ENCODE results near the gene CAPS. TPM values are rescaled to one million over a fixed set of nuclear protein-coding genes. Genes with fewer than 3 reads are reported as not detected.
"Not testable (repeated sequence)": the region's sequence is repeated elsewhere in the genome, so short reads cannot be mapped to it uniquely, and the experiment has no call there.

Gene CAPS
- polyA plus RNA-seq, 1 donor, result 6.3 TPM

DNA sequence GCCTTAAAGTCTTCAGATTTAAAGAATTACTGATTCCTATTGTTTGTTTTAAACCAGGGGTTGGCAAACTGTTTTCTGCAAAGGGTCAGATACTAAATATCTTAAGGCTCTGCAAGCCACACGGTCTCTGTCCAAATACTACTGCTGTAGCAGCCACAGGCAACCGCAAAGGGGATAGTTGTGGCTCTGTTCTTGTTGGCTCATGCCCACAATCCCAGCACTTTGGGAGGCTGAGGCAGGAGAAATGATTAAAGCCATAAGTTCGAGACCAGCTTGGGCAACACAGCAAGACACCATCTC lies 41.5 kb downstream of the CAPS start:
- no peak for DNase-seq (ENCODE audit: low read depth)

DNA sequence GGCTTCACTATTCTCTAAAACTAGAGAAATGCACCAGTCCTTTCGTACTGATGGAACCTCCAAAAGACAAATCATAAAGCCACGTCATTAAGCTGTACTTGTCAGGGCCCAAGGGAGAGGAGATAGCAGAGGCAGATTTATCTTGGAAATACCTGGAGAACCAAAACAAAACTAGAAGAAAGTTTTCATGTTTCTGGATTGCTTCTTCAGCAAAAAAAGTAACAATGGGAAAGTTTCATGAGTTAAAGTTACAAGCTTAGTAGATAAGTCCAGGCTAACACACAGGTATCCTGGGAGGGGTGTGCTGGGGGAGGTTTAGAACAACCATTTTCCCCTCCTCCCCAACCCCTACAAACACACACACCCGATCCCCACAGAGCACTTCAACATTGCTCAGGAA lies 42.3 kb downstream of the CAPS start:
- DNase-seq (ENCODE audit: low read depth), result no peak

DNA sequence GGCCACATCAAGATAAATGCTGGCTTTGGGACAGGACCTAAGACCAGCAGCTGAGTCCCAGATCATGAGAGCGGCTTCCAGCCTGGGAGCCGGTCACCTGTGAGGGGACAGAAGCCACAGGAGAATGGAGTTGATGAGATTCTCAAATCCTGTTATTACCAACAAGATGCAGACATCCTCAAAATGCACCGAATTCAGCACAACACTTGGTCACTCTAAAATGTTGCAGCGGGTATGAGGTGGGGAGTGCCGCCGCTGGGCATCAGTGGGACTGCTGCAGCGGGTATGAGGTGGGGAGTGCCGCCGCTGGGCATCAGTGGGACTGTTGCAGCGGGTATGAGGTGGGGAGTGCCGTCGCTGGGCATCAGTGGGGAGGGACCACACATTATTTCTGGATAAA lies 42.7 kb downstream of the CAPS start:
- no peak for DNase-seq (ENCODE audit: low read depth)

DNA sequence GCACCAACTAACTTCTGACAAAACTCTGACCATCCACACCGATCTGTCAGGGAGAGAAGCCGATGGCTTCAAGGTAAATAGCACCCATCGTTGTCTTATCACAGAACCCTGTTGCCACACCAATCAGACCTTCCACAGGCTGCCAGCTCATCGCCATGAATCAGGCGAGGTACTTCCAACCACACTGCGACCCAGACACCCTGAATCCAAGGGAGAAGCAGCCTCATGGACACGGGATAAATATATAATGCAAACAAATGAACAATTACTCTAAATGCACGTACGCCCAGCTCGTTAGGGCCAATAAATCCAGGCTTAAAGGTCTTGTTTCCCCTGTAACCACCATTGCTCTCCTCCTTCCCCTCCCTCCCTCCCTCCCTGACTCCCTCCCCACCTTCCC lies 43.1 kb downstream of the CAPS start:
- DNase-seq (ENCODE audit: low read depth), result no peak

DNA sequence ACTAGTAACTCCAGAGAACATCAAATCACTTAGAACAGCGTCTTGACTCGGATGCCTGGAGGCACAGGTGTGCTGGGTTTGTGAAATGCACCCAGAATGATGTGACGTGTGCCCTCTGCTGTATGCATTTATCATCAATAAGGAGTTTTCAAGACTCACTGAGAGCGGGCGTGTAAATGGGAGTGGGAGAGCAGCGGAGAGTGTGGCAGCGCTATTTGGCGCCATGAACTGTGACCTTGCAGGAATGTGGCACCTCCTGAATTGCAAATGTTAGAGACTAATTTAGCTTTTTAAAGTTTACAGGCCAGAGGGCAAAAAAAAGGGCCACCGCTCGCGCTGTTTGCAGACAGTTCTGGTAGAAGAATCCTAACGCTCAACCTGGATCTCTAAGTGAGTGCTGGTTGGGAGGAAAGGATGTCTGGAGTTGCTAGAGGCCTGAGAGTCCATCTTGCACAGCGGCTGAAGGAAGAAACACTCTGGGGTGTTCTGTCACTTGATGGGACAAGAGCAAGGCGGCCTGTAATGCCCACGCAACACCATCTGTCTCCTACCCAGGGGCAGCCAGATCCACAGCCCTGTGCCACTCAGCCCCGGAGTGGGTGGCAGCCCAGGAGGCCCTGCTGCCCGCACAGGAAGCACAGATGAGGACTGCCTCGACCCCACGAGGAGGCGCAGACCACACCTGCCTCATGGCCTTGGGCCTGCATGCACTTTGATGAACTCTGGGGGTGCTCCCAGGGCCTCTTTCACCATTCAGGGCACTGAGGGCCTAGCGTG lies 44.2 kb downstream of the CAPS start:
- DNase-seq (ENCODE audit: low read depth), result no peak

DNA sequence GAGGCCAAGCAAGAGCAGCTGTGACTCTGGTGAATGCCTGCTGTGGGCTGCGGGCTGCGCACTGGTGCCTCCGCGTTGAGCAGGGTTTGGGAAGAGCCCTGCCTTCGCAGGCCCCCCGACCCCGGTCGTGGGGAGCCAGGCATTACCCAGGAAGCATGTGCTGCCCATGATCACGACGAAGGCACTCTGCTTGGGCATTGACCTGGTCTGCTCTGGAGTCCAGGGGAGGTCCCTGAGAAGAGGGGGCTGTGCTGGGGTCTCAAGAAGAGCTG lies 44.7 kb downstream of the CAPS start:
- DNase-seq (ENCODE audit: low read depth), result no peak

DNA sequence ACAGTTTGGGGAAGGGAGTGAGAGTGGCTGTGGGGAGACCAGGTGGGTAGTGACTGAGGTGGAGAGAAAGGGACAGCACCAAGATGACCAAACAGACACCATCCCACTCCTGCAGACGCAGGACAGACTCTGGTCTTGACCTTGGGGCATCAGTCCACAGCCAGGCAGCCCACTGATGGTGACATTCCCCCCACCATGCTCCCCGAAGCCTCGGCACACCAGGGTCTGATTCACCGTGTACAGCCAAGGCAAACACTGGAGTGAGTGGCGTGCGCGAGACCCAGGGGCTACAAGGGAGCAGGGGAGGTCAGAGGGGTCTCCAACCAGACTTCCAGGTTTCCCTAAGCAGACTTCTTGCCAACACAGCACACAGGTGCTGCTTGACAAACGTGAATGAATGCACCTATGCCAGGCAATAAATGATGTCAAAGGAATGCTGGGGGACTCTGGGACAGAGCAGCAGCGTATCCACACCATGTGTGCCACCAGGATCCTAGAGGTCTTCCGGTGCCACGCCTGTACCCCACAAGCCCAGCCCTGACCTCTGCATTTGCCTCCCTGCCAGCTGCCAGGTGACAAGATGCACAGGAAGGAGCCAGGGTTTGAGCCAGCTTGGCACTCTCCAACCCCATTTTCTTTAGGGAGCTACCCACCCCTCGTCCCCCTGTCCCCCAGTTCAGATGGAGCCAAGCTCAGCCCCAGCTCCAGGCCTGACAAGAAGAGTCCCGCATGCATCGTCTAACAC lies 45.4 kb downstream of the CAPS start:
- DNase-seq (ENCODE audit: low read depth), result no peak

DNA sequence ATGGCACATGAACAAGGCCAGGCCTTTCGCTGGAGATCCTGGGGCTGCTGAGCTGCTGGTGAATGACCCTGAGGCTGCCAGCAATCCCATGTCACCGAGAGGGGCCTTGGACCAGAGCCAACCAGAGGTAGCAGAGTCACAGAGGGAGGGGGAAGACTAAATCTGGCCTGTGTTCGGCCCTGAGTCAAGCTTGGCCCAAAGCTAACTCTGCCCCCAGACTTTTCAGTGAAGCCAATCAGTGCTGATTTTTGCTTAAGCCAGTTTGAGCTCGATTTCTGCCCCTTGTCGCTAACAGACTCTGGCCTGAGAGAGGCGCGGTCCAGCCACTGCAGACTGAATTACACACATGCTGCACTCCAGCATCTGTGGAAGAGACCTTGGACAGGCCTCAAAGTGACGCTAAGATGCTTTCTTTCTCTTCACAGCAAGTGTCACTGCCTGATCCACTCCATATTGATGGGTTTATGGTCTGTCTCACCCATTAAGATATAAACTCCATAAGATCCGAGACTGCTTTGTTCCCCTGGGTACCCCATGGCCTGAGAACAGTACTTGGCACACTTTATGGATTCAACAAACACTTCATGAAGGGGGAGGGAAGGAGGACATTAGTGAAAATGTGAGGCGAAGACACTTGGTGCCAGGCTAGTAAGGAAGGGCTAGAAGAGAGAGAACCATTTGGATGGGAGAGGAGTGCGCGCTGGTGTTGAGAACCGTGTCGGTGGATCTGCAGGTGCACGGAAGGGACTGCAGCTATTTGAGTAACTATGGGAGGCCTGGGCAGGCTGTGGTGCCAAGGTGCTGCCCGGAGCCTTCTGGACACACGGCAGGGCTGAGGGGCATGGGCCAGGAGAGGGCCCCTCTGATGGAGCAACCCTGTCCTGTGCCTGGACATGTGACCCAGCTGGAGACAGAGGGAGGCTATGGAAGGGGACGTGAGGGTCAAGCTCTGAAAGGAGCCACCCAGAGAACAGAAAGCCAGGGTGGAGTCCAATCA lies 46.2 kb downstream of the CAPS start:
- DNase-seq (ENCODE audit: low read depth), result no peak

DNA sequence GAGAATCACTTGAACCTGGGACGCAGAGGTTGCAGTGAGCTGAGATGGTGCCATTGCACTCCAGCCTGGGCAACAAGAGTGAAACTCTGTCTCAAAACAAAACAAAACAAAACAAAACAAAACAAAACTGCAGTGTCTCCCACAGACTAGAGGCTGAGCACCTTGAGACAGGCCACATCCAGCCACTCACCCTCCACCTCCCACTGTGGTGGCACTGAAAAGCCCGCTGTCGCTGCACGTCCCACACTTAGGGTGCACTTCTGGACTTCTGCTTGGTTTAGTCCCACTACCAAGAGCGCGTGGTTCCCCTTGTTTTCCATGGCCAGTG lies 47.6 kb downstream of the CAPS start:
- DNase-seq (ENCODE audit: low read depth), result not testable (repeated sequence)

DNA sequence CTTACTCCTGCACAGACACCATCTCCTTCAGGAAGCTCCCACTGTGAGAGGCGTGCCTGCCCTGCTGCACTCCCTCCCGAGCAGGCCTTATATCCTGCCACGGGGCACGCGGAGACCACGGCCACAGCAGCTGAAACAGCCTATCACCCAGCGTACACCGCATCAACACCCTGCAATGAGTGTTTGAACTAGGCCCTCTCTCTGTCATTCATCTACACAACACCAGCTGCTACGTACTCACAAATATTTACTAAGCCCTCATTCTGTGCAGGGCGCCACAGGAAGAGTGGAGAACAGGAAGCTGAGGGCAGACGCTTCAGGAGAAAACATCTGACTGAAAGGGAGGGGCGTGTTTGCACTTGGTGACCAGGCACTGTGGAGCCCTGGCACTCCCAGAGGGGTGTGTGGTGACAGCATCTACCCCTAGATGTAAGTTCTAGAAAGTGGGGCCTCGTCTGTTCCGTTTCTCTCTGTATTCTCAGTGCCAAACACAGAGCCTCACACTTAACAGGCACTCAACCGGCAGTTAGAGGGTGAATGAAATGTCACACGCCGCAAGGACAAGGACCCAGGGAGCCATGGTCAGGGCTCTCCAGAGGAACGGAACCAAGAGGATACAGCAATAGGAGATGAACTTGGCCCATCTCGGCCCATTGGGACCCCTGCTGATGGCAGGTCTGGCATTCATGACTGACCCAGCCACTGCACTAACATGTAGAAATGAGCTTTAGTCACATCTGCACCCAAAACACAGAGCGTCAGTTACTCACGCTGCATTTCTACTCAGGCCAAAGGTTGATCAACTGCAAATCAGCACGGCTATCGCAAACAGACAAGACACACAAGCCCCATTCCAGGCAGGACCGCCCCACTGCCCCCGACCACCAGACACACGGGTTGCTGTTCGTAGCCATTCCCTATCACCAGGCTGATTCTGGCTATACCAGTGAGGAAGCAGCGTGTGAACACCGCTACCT lies 48.2 kb downstream of the CAPS start:
- no peak for DNase-seq (ENCODE audit: low read depth)

DNA sequence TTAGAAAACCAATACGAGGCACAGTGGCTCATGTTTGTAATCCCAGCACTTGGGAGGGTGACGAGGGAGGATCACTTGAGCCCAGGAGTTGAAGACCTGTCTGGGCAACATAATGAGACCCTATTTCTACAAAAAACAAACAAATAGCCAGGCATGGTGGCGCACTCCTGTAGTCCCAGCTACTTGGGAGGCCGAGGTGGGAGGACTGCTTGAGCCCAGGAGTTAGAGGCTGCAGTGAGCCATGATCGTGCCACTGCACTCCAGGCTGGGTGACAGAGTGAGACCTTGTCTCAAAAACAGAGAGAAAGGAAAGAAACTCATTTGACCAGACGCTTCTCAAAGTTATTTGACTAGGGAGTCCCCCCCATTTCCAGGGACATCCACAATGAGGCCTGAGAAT lies 49.2 kb downstream of the CAPS start:
- DNase-seq (ENCODE audit: low read depth), result not testable (repeated sequence)

DNA sequence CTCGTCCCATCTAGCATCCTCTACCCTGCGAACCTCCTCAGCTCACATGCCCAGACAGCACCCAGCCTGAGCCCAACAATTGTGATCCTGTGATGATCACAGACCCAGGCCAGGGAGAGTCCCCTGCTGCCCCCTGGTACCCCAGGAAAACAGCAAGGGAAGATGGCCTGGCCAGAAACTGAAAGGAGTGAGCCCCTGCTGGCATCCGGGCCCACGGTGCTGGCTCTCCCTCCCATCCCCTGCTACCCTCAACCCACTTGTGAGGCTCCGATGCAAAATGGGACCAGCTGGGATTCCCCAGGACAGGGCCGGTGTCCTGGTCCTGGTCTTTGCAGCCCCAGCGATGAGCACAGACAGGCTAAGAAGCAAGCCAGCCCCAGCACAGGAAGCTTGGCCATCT lies 49.8 kb downstream of the CAPS start:
- no peak for DNase-seq (ENCODE audit: low read depth)

DNA sequence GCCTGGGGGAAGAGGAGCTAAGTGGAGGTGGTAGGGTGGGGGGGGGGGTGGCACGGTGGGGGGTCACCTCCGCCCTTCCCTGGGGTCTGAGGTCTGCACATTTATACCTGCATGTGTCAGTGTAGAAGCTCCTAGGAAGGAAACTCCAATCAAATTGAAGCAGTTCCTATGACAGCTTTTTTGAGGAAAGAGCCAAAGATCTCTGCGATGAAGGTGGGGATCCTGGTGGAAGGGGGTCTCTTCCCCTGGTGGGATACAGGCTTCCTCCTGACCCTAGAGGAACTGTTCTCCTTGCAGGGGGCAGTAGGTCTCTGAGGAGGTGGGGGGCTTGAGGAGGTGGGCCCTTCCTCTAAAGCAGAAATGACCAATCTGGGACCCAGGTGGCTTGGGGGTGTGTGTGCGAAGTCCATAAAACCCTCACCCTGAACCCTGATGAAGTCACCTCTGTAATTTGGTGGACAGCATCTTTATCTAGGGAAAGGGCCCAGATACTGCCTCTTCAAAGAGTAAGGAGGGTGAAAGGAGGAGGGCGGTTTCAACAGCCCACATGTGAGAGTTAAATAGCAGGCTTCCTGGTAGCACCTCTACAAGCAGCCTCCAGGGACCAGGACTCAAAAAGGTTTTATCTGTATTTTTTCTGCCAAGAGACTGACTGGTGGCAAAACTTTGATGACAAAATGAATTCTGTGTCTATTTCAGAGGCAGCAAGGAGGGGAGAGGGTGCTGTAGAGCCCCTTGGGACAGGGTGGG lies 50.9 kb downstream of the CAPS start:
- DNase-seq (ENCODE audit: low read depth), result no peak

Other genes with a start within 250 kb of the CAPS start
- 93.6 TPM for gene MICOS13, start 233.7 kb upstream of the CAPS start, polyA plus RNA-seq (ENCODE audit: insufficient read length)
- gene HSD11B1L, start 233.2 kb upstream of the CAPS start, polyA plus RNA-seq (ENCODE audit: insufficient read length), result 4.9 TPM
- 1,428 TPM for gene RPL36, start 224.0 kb upstream of the CAPS start, polyA plus RNA-seq (ENCODE audit: insufficient read length)
- gene LONP1, start 194.1 kb upstream of the CAPS start, polyA plus RNA-seq (ENCODE audit: insufficient read length), result 44.6 TPM
- gene CATSPERD, start 193.6 kb upstream of the CAPS start, polyA plus RNA-seq (ENCODE audit: insufficient read length), result not detected
- 2.2 TPM for gene PRR22, start 129.5 kb upstream of the CAPS start, polyA plus RNA-seq (ENCODE audit: insufficient read length)
- gene DUS3L, start 123.1 kb upstream of the CAPS start, polyA plus RNA-seq (ENCODE audit: insufficient read length), result 24.5 TPM
- gene NRTN, start 109.2 kb upstream of the CAPS start, polyA plus RNA-seq (ENCODE audit: insufficient read length), result 0.37 TPM
- gene FUT6, start 74.6 kb upstream of the CAPS start, polyA plus RNA-seq (ENCODE audit: insufficient read length), result not detected
- gene FUT3, start 62.8 kb upstream of the CAPS start, polyA plus RNA-seq (ENCODE audit: insufficient read length), result 0.25 TPM
- not detected for gene FUT5, start 43.7 kb upstream of the CAPS start, polyA plus RNA-seq (ENCODE audit: insufficient read length)
- gene NDUFA11, start 10.5 kb upstream of the CAPS start, polyA plus RNA-seq (ENCODE audit: insufficient read length), result 191 TPM
- 4.3 TPM for gene VMAC, start 9.4 kb upstream of the CAPS start, polyA plus RNA-seq (ENCODE audit: insufficient read length)
- gene RANBP3, start 63.9 kb downstream of the CAPS start, polyA plus RNA-seq (ENCODE audit: insufficient read length), result 45.6 TPM
- gene RFX2, start 196.2 kb downstream of the CAPS start, polyA plus RNA-seq (ENCODE audit: insufficient read length), result 7.3 TPM
- gene ACSBG2, start 221.4 kb downstream of the CAPS start, polyA plus RNA-seq (ENCODE audit: insufficient read length), result 0.59 TPM